Hepatocyte (in vitro differentiated cells): ENCODE data around the gene NACA. TPM values are rescaled to one million over a fixed set of nuclear protein-coding genes. Genes with fewer than 3 reads are reported as not detected.

Experiments
- DNase-seq: peaks from one replicate; pipeline ENCODE4 v3.0.0-alpha.2; 2016; ENCODE audit warnings: low spot score
- H2AFZ ChIP-seq: fragments of 200-600 bp; sonication (generic); 2 replicates; pipeline ENCODE4 v1.6.0; 2016; ENCODE audit warnings: antibody characterized with exemption, mild to moderate bottlenecking
- H3K27ac ChIP-seq: fragments of 200-600 bp; sonication (generic); 2 replicates; pipeline ENCODE4 v1.5.1; 2016; ENCODE audit warnings: mild to moderate bottlenecking
- H3K27me3 ChIP-seq: fragments of 200-600 bp; sonication (generic); 2 replicates; pipeline ENCODE4 v1.6.1; 2016
- H3K36me3 ChIP-seq: fragments of 200-600 bp; sonication (generic); replicated peaks from 2 replicates; pipeline ENCODE4 v1.5.1; 2016; ENCODE audit warnings: low read depth; ENCODE audit not compliant: insufficient read depth
- H3K4me1 ChIP-seq: fragments of 200-600 bp; sonication (generic); 2 replicates; pipeline ENCODE4 v1.5.1; 2016; ENCODE audit warnings: mild to moderate bottlenecking, moderate library complexity; ENCODE audit not compliant: insufficient read depth
- H3K4me2 ChIP-seq: fragments of 200-600 bp; sonication (generic); 2 replicates; pipeline ENCODE4 v1.6.0; 2016
- H3K4me3 ChIP-seq: fragments of 200-600 bp; sonication (generic); 2 replicates; pipeline ENCODE4 v1.5.1; 2016; ENCODE audit warnings: mild to moderate bottlenecking
- H3K79me2 ChIP-seq: fragments of 200-600 bp; sonication (generic); 2 replicates; pipeline ENCODE4 v1.6.0; 2017; ENCODE audit warnings: mild to moderate bottlenecking
- H3K9me2 ChIP-seq: fragments of 200-600 bp; sonication (generic); replicated peaks from 2 replicates; pipeline ENCODE4 v1.6.0; 2017; ENCODE audit warnings: mild to moderate bottlenecking; ENCODE audit not compliant: insufficient read depth
- H3K9me3 ChIP-seq: fragments of 200-600 bp; sonication (generic); 2 replicates; pipeline ENCODE4 v1.5.1; 2016; ENCODE audit warnings: low read depth, mild to moderate bottlenecking
- H4K20me1 ChIP-seq: fragments of 200-600 bp; sonication (generic); 2 replicates; pipeline ENCODE4 v1.6.0; 2016; ENCODE audit warnings: mild to moderate bottlenecking; ENCODE audit not compliant: insufficient read depth, poor library complexity, severe bottlenecking
- CTCF ChIP-seq: fragments of 200-600 bp; sonication (generic); IDR thresholded peaks from 2 replicates; pipeline ENCODE4 v1.5.1; 2016; ENCODE audit warnings: antibody characterized with exemption, mild to moderate bottlenecking; ENCODE audit not compliant: poor library complexity
- EZH2 ChIP-seq: fragments of 200-600 bp; sonication (generic); IDR thresholded peaks from 2 replicates; pipeline ENCODE4 v1.6.1; 2016; ENCODE audit warnings: antibody characterized with exemption, mild to moderate bottlenecking, borderline replicate concordance
- EZH2phosphoT487 ChIP-seq: fragments of 200-600 bp; sonication (generic); IDR thresholded peaks from one replicate; pipeline ENCODE4 v1.6.1; 2018; ENCODE audit warnings: antibody characterized with exemption, mild to moderate bottlenecking, low read depth, moderate library complexity; ENCODE audit not compliant: unreplicated experiment, severe bottlenecking
- WGBS: methylation state at CpG from one replicate; pipeline ENCODE4 v1.1.6; 2016; ENCODE audit warnings: low lambda C conversion rate; ENCODE audit errors: missing lambda C conversion rate; 5-methylcytosine and 5-hydroxymethylcytosine counted together
- polyA plus RNA-seq: library from polyadenylated mRNA; unstranded; fragments of >200 nt; fragmentation: Nextera tagmentation; extraction: Ambion mirVana; gene quantifications from 2 replicates; pipeline ENCODE4 v1.2.1, GENCODE V29; 2016
- total RNA-seq: library from RNA; depleted of rRNA; stranded (reverse); fragments of >200 nt; gene quantifications from 2 replicates; pipeline ENCODE4 v1.2.3, GENCODE V29; 2014

Gene NACA
- total and polyA plus RNA-seq, 2 experiments from 2014 or later: 631 to 1,295 TPM

- no peak for DNase-seq
- H2AFZ ChIP-seq: no peak overlapping the region
- no peak overlapping the region for H3K4me2 ChIP-seq
- TF ChIP-seq CTCF (no peak), EZH2phosphoT487 (no peak), EZH2 (no peak)
- H3K9me3 ChIP-seq: no peaks in the 10 kb centered on the region
- no peaks in the 10 kb centered on the region for H3K9me2 ChIP-seq
- H3K27me3 ChIP-seq: no peaks in the 10 kb centered on the region
- peaks cover 96% of the 10 kb centered on the region for H4K20me1 ChIP-seq
- no peak overlapping the region for H3K27ac ChIP-seq
- no peak overlapping the region for H3K4me3 ChIP-seq
- no peaks in the 10 kb centered on the region for H3K36me3 ChIP-seq
- H3K4me1 ChIP-seq: peaks cover 30% of the 10 kb centered on the region
- peaks cover 93% of the 10 kb centered on the region for H3K79me2 ChIP-seq
Measured at GRCh38 chr12:56719056-56719455, 6.0 kb downstream of the NACA start.

GRCh38 chr12:56718636-56719035 is 6.5 kb downstream of the NACA start:
- Histone ChIP-seq H3K4me2 (no peak overlapping the region), H3K9me2 (no peaks in the 10 kb centered on the region), H3K27ac (no peak overlapping the region), H2AFZ (no peak overlapping the region), H3K27me3 (no peaks in the 10 kb centered on the region), H3K9me3 (no peaks in the 10 kb centered on the region), H3K79me2 (peaks cover 89% of the 10 kb centered on the region), H3K36me3 (no peaks in the 10 kb centered on the region), H3K4me1 (peaks cover 30% of the 10 kb centered on the region), H4K20me1 (peaks cover 98% of the 10 kb centered on the region), H3K4me3 (no peak overlapping the region)
- TF ChIP-seq EZH2: no peak
- TF ChIP-seq EZH2phosphoT487: no peak
- TF ChIP-seq CTCF: no peak
- DNase-seq: no peak
- 93% methylated on average over 4 of the region's 4 CpGs for WGBS

- WGBS: no CpG with 5 or more reads among the region's 1 CpG
- Histone ChIP-seq H2AFZ (no peak overlapping the region), H3K79me2 (peaks cover 84% of the 10 kb centered on the region), H3K27me3 (no peaks in the 10 kb centered on the region), H3K4me3 (no peak overlapping the region), H3K9me2 (no peaks in the 10 kb centered on the region), H3K9me3 (no peaks in the 10 kb centered on the region), H3K27ac (no peak overlapping the region), H4K20me1 (peaks cover 93% of the 10 kb centered on the region), H3K36me3 (no peaks in the 10 kb centered on the region), H3K4me1 (peaks cover 25% of the 10 kb centered on the region), H3K4me2 (no peak overlapping the region)
- TF ChIP-seq EZH2phosphoT487 (no peak), CTCF (no peak), EZH2 (no peak)
- no peak for DNase-seq
Measured at GRCh38 chr12:56718149-56718548, 7.0 kb downstream of the NACA start.
